Measurements from ENCODE around the gene TDRD5.

Gene TDRD5

DNA sequence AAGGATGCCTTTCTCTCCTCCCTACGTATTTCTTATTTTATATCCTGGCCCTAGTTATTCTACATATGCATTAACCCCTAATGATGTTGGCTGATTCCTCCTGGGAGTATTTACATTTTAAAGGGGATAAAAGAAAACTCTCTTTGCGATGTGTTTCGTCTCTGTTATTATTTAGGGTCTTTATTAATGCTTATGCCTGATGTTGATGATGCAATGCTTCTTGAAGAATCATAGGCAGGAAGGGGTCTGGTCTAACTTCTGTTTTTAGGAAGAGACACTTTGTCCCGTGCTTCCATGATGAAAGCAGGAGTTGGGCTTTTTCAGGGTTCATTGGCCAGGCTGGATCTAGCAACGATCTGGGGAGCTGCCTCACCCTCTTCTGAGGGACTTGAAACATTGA lies 15.1 kb upstream of the TDRD5 start:
- Histone ChIP-seq H3K27me3 (ENCODE audit: insufficient read depth, low read length, poor library complexity) (no peaks in the 10 kb centered on the region), H3K36me3 (ENCODE audit: insufficient read depth, low read length) (no peaks in the 10 kb centered on the region), H3K9me3 (ENCODE audit: insufficient read depth, low read length, severe bottlenecking) (no peaks in the 10 kb centered on the region), H2AFZ (ENCODE audit: low read depth, low read length) (no peak overlapping the region), H4K20me1 (ENCODE audit: insufficient read depth, low read length) (no peaks in the 10 kb centered on the region), H3K9ac (ENCODE audit: low read depth, low read length) (no peak overlapping the region), H3K4me1 (ENCODE audit: insufficient read depth, low read length) (no peaks in the 10 kb centered on the region), H3K4me3 (ENCODE audit: low read depth in 1 of 2, low read length in 2 of 2) (no peak overlapping the region), H3K4me2 (ENCODE audit: insufficient read depth, low read length) (no peak overlapping the region), H3K27ac (ENCODE audit: low read length) (no peak overlapping the region), H3K79me2 (ENCODE audit: insufficient read depth, low read length) (no peaks in the 10 kb centered on the region)
- ATAC-seq (ENCODE audit: insufficient read depth, low read depth) (no peak), DNase-seq (no peak)
- no peak for TF ChIP-seq EZH2 (IDR thresholded peaks at IDR 0.05; ENCODE audit: borderline replicate concordance, low read depth, low read length, severe bottlenecking)
- TF ChIP-seq, protein P1, sequence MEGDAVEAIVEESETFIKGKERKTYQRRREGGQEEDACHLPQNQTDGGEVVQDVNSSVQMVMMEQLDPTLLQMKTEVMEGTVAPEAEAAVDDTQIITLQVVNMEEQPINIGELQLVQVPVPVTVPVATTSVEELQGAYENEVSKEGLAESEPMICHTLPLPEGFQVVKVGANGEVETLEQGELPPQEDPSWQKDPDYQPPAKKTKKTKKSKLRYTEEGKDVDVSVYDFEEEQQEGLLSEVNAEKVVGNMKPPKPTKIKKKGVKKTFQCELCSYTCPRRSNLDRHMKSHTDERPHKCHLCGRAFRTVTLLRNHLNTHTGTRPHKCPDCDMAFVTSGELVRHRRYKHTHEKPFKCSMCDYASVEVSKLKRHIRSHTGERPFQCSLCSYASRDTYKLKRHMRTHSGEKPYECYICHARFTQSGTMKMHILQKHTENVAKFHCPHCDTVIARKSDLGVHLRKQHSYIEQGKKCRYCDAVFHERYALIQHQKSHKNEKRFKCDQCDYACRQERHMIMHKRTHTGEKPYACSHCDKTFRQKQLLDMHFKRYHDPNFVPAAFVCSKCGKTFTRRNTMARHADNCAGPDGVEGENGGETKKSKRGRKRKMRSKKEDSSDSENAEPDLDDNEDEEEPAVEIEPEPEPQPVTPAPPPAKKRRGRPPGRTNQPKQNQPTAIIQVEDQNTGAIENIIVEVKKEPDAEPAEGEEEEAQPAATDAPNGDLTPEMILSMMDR (IDR thresholded peaks at IDR 0.05; ENCODE audit: borderline replicate concordance, extremely low read depth, low read length, poor library complexity, severe bottlenecking) = no peak

DNA sequence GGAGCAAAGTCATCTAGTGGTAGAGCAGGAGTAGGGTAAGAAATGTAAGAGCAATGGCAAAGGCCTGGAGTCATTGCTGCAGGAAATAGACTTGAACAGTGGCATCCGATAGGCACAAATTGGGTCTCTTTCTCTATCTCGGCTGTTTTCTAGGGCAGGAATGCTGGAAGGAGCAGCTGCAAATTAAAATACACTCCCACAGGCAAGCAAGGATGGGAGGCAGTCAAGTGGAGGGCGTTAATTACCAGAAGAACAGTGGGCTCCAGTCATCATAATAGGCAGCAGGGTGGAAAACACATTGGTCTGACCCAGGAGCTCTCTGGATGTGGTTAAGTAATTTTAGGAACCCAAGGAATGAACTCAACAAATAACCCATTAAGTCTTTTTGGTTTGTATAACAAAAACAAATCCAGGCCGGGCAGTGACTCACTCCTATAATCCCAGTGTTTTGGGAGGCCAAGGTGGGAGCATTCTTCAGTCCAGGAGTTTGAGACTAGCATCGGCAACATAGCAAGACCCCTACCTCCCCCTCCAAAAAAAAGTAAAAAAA lies 7.8 kb upstream of the TDRD5 start:
- no peak for TF ChIP-seq EZH2 (IDR thresholded peaks at IDR 0.05; ENCODE audit: borderline replicate concordance, low read depth, low read length, severe bottlenecking)
- TF ChIP-seq, protein P1 (IDR thresholded peaks at IDR 0.05; ENCODE audit: borderline replicate concordance, extremely low read depth, low read length, poor library complexity, severe bottlenecking) = no peak
- DNase-seq (no peak), ATAC-seq (ENCODE audit: insufficient read depth, low read depth) (no peak)

DNA sequence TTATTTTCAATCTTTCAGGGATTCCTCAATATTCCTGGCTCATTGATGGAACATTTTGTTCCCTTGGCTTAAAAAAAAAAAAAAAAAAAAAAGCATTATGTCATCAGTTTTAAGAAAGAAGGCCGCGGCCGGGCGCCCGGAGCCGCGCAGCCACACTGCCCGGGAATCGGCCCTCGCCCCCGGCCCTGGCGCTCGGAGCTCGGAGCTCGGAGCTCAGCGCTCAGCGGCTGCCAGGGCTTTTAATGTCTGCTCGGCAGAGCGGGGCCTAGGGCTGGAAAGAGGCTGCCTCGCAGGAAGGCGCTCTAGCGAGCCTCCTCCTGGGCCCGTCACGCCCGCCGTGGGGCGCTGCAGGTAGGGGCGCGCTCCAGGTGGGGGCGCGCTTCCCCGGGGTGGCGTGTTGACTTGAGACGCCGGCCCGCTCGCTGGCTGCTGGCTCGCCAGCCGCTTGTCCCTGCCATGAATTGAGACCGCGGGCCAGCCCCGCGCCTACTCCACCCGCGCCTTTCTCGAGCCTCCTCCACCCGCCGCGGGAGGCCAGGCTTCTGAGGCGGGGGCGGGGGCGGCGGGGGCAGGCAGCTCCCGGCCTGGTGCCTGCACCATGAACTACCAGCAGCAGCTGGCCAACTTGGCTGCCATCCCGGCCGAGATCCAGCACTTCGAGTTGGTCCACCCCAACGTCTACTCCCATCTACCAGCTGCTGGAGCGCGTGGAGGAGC lies 5.4 kb upstream of the TDRD5 start:
- Histone ChIP-seq H3K9ac (ENCODE audit: low read depth, low read length) (no peak overlapping the region), H3K27ac (ENCODE audit: low read length) (no peak overlapping the region), H3K4me2 (ENCODE audit: insufficient read depth, low read length) (no peak overlapping the region), H3K36me3 (ENCODE audit: insufficient read depth, low read length) (no peaks in the 10 kb centered on the region), H3K27me3 (ENCODE audit: insufficient read depth, low read length, poor library complexity) (no peaks in the 10 kb centered on the region), H2AFZ (ENCODE audit: low read depth, low read length) (no peak overlapping the region), H4K20me1 (ENCODE audit: insufficient read depth, low read length) (no peaks in the 10 kb centered on the region), H3K9me3 (ENCODE audit: insufficient read depth, low read length, severe bottlenecking) (no peaks in the 10 kb centered on the region), H3K79me2 (ENCODE audit: insufficient read depth, low read length) (no peaks in the 10 kb centered on the region), H3K4me1 (ENCODE audit: insufficient read depth, low read length) (no peaks in the 10 kb centered on the region), H3K4me3 (ENCODE audit: low read depth in 1 of 2, low read length in 2 of 2) (no peak overlapping the region)
- ATAC-seq (ENCODE audit: insufficient read depth, low read depth) (no peak), DNase-seq (no peak)
- TF ChIP-seq, protein P1 (IDR thresholded peaks at IDR 0.05; ENCODE audit: borderline replicate concordance, extremely low read depth, low read length, poor library complexity, severe bottlenecking) = no peak
- no peak for TF ChIP-seq EZH2 (IDR thresholded peaks at IDR 0.05; ENCODE audit: borderline replicate concordance, low read depth, low read length, severe bottlenecking)

More for the DNA sequence above, 7.8 kb upstream of the TDRD5 start:
- Histone ChIP-seq H3K4me1 (ENCODE audit: insufficient read depth, low read length) (no peaks in the 10 kb centered on the region), H3K79me2 (ENCODE audit: insufficient read depth, low read length) (no peaks in the 10 kb centered on the region), H3K27ac (ENCODE audit: low read length) (no peak overlapping the region), H3K27me3 (ENCODE audit: insufficient read depth, low read length, poor library complexity) (no peaks in the 10 kb centered on the region), H3K4me3 (ENCODE audit: low read depth in 1 of 2, low read length in 2 of 2) (no peak overlapping the region), H4K20me1 (ENCODE audit: insufficient read depth, low read length) (no peaks in the 10 kb centered on the region), H3K4me2 (ENCODE audit: insufficient read depth, low read length) (no peak overlapping the region), H3K36me3 (ENCODE audit: insufficient read depth, low read length) (no peaks in the 10 kb centered on the region), H3K9ac (ENCODE audit: low read depth, low read length) (no peak overlapping the region), H2AFZ (ENCODE audit: low read depth, low read length) (no peak overlapping the region), H3K9me3 (ENCODE audit: insufficient read depth, low read length, severe bottlenecking) (no peaks in the 10 kb centered on the region)
